SK-N-SH (cell line): ENCODE measurements around the gene R3HDM2. TPM values are rescaled to one million over a fixed set of nuclear protein-coding genes. Genes with fewer than 3 reads are reported as not detected.
"Not testable (repeated sequence)": the region's sequence is repeated elsewhere in the genome, so short reads cannot be mapped to it uniquely, and the experiment has no call there.

ENCODE experiments used
- CTCF ChIA-PET: fragments of 300-600, 350-600 bp; formaldehyde crosslinking; extraction: SDS; loops from one replicate; lab custom pipeline; 2021; lab: Yijun Ruan, JAX
- POLR2A ChIA-PET: fragments of 350-600 bp; sonication (Branson Sonifier 250); formaldehyde crosslinking; extraction: SDS; loops from one replicate; lab custom pipeline; 2020; ENCODE audit warnings: antibody characterized with exemption, inconsistent platforms; lab: Yijun Ruan, JAX
- DNase-seq: peaks from one replicate; pipeline ENCODE4 v3.0.0; 2012
- H2AFZ ChIP-seq: fragments of 200-600 bp; sonication (generic); 2 replicates; pipeline ENCODE4 v1.8.1; 2016; ENCODE audit warnings: antibody characterized with exemption, mild to moderate bottlenecking, low read depth
- H3F3A ChIP-seq: fragments of 200-600 bp; sonication (generic); replicated peaks from 2 replicates; pipeline ENCODE3; 2016; ENCODE audit warnings: antibody characterized with exemption, mild to moderate bottlenecking; ENCODE audit not compliant: insufficient read depth
- H3K27ac ChIP-seq, 2 experiments: fragments of 200-500 bp in 1 of 2; fragments of 200-600 bp in 1 of 2; sonication (Bioruptor generic) in 1 of 2; sonication (generic), shearing (Covaris generic) in 1 of 2; 2 replicates each; pipeline versions ENCODE4 v1.5.1 to v1.6.1; 2014 to 2016; ENCODE audit warnings: low read depth in 2 of 2, inconsistent platforms in 1 of 2, low read length in 1 of 2, mild to moderate bottlenecking in 1 of 2, mixed read lengths in 1 of 2
- H3K27me3 ChIP-seq: fragments of 200-600 bp; sonication (generic), shearing (Covaris generic); 2 replicates; pipeline ENCODE4 v1.6.1; 2016; ENCODE audit warnings: mixed run types; ENCODE audit not compliant: insufficient read depth
- H3K36me3 ChIP-seq, 2 experiments: fragments of 200-500 bp in 1 of 2; fragments of 200-600 bp in 1 of 2; sonication (Bioruptor generic) in 1 of 2; sonication (generic) in 1 of 2; replicated peaks in 1 of 2; 2 replicates each; pipeline versions ENCODE3 to v1.5.1; 2014 to 2016; ENCODE audit warnings: low read length in 1 of 2, mild to moderate bottlenecking in 1 of 2; ENCODE audit not compliant: insufficient read depth in 2 of 2, control insufficient read depth in 1 of 2
- H3K4me1 ChIP-seq, 2 experiments: fragments of 200-500 bp in 1 of 2; fragments of 200-600 bp in 1 of 2; sonication (Bioruptor generic) in 1 of 2; sonication (generic), shearing (Covaris generic) in 1 of 2; 2 replicates each; pipeline versions ENCODE4 v1.5.1 to v1.6.1; 2014 to 2016; ENCODE audit warnings: low read depth in 1 of 2, low read length in 1 of 2, mixed run types in 1 of 2; ENCODE audit not compliant: insufficient read depth in 2 of 2, control insufficient read depth in 1 of 2
- H3K4me2 ChIP-seq: fragments of 200-600 bp; sonication (generic), shearing (Covaris generic); 2 replicates; pipeline ENCODE4 v1.6.1; 2017; ENCODE audit warnings: mixed run types
- H3K4me3 ChIP-seq, 2 experiments: fragments of 200-500 bp in 1 of 2; fragments of 200-600 bp in 1 of 2; sonication (Bioruptor generic) in 1 of 2; sonication (generic), shearing (Covaris generic) in 1 of 2; 2 replicates each; pipeline versions ENCODE4 v1.5.1 to v1.8.1; 2014 to 2016; ENCODE audit warnings: low read depth in 2 of 2, inconsistent platforms in 1 of 2, low read length in 1 of 2, mild to moderate bottlenecking in 1 of 2, mixed read lengths in 1 of 2, moderate library complexity in 1 of 2
- H3K79me2 ChIP-seq: fragments of 200-600 bp; sonication (generic); 2 replicates; pipeline ENCODE4 v1.8.1; 2017; ENCODE audit warnings: mild to moderate bottlenecking; ENCODE audit not compliant: insufficient read depth
- H3K9ac ChIP-seq: fragments of 200-600 bp; sonication (generic); 2 replicates; pipeline ENCODE4 v1.6.1; 2017; ENCODE audit warnings: mixed run types
- H3K9me2 ChIP-seq: fragments of 200-600 bp; sonication (generic); 2 replicates; pipeline ENCODE4 v1.6.1; 2017; ENCODE audit warnings: mixed run types
- H3K9me3 ChIP-seq: fragments of 200-600 bp; sonication (generic); 2 replicates; pipeline ENCODE4 v1.6.1; 2017; ENCODE audit warnings: mixed run types, mild to moderate bottlenecking, moderate library complexity
- H4K20me1 ChIP-seq: fragments of 200-600 bp; sonication (generic); 2 replicates; pipeline ENCODE4 v1.6.1; 2017; ENCODE audit warnings: mild to moderate bottlenecking, mixed run types; ENCODE audit not compliant: insufficient read depth
- EZH2phosphoT487 ChIP-seq: fragments of 200-600 bp; sonication (generic); IDR thresholded peaks from 2 replicates; pipeline ENCODE4 v1.6.1; 2017; ENCODE audit warnings: low read depth, mixed run types, mild to moderate bottlenecking, antibody characterized with exemption, moderate library complexity, borderline replicate concordance
- FOXJ3 ChIP-seq: sonication (generic); formaldehyde crosslinking; IDR thresholded peaks from 2 replicates; pipeline ENCODE4 v1.5.1; 2020; ENCODE audit warnings: mild to moderate bottlenecking, missing genetic modification reagents
- FOXM1 ChIP-seq: IDR thresholded peaks from 2 replicates; pipeline ENCODE4 v1.4.0; 2012; ENCODE audit warnings: low read depth, mild to moderate bottlenecking
- GABPA ChIP-seq: IDR thresholded peaks from 2 replicates; pipeline ENCODE4 v1.4.0; 2012; ENCODE audit warnings: low read depth, mild to moderate bottlenecking
- GATA2 ChIP-seq: sonication (generic); formaldehyde crosslinking; IDR thresholded peaks from 2 replicates; pipeline ENCODE4 v1.5.0; 2020; ENCODE audit warnings: mild to moderate bottlenecking, missing genetic modification reagents
- JUND ChIP-seq: IDR thresholded peaks from 2 replicates; pipeline ENCODE4 v1.4.0; 2012
- MEF2A ChIP-seq: IDR thresholded peaks from 2 replicates; pipeline ENCODE4 v1.4.0; 2012; ENCODE audit warnings: low read depth, borderline replicate concordance
- MXI1 ChIP-seq: IDR thresholded peaks from 2 replicates; pipeline ENCODE4 v1.6.1; 2012; ENCODE audit warnings: mild to moderate bottlenecking, low read depth, low read length, improper control_type of control experiment
- NFIC ChIP-seq: IDR thresholded peaks from 2 replicates; pipeline ENCODE4 v1.4.0; 2012; ENCODE audit warnings: borderline replicate concordance
- NRF1 ChIP-seq: IDR thresholded peaks from 2 replicates; pipeline ENCODE4 v1.6.1; 2012; ENCODE audit warnings: low read depth, mild to moderate bottlenecking, low read length
- RFX5 ChIP-seq: IDR thresholded peaks from 2 replicates; pipeline ENCODE4 v1.6.1; 2012; ENCODE audit warnings: mild to moderate bottlenecking, improper control_type of control experiment, low read length
- SIN3A ChIP-seq: IDR thresholded peaks from 2 replicates; pipeline ENCODE4 v1.6.1; 2012; ENCODE audit warnings: low read depth, mild to moderate bottlenecking, low read length, moderate library complexity, borderline replicate concordance
- TAF1 ChIP-seq: IDR thresholded peaks from 2 replicates; pipeline ENCODE4 v1.6.1; 2012; ENCODE audit warnings: low read depth, mild to moderate bottlenecking, low read length, moderate library complexity, borderline replicate concordance
- TCF12 ChIP-seq: IDR thresholded peaks from 2 replicates; pipeline ENCODE4 v1.4.0; 2012
- YY1 ChIP-seq: IDR thresholded peaks from 2 replicates; pipeline ENCODE4 v1.4.0; 2012; ENCODE audit warnings: low read depth, mild to moderate bottlenecking
- ZBTB33 ChIP-seq: IDR thresholded peaks from 2 replicates; pipeline ENCODE4 v1.4.0; 2012; ENCODE audit warnings: low read depth, borderline replicate concordance
- WGBS: methylation state at CpG from one replicate; pipeline ENCODE4 v1.1.6; 2017; ENCODE audit warnings: low lambda C conversion rate; 5-methylcytosine and 5-hydroxymethylcytosine counted together
- polyA plus RNA-seq, 3 experiments: library from polyadenylated mRNA; depleted of rRNA; stranded (reverse); fragments of >200 nt; gene quantifications; 2 replicates each; pipeline ENCODE4 v1.2.3, GENCODE V29; 2012
- TF ChIP-seq, protein P1 (sequence below): fragments of 150-350 bp; IDR thresholded peaks from 2 replicates; pipeline ENCODE4 v1.6.1; 2017; ENCODE audit warnings: antibody characterized with exemption, low read length, low read depth, borderline replicate concordance
- TF ChIP-seq, protein P2 (sequence below): IDR thresholded peaks from 2 replicates; pipeline ENCODE4; 2012

The R3HDM2 gene
- polyA plus RNA-seq, 1 of the 3 experiments (the other 2 are of a cell fraction): 23.1 TPM

DNA sequence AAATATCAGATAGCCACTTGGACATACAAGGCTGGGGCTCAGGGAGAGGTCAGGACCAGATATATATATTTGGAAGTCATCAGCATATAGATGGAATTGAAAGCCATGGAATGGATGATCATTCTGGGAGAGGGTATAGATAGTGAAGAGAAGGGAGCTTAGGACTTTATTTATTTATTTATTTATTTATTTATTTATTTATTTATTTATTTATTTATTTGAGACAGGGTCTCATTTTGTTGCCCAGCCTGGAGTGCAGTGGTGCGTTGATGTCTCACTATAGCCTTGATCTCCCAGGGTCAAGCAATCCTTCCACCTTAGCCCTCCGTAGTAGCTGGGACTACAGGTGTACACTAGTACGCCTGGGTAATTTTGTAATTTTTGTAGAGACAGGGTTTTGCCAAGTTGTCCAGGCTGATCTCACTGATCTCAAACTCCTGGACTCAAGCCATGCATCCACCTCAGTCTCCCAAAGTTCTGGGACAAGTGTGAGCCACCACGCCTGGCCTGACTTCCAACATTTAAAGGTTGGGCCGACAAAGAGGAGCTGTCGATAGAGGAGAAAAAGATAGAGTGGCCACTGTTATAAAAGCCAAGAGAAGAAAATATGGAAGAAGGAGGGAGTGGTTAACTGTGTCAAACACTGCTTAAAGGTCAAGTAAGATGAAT is 15.6 kb upstream of the R3HDM2 start:
- H3K36me3 ChIP-seq: no peaks in the 10 kb centered on the region
- H2AFZ ChIP-seq: no peak overlapping the region
- POLR2A ChIA-PET: no interaction called here
- CTCF ChIA-PET: interaction anchor here (1.0 to 2.4 kb wide), 4 partner anchors 10 to 233 kb away, joined by 4 to 10 read pairs (median 4); partner anchors contain the start of gene GLI1
- no peak overlapping the region for H3K9ac ChIP-seq
- no peaks in the 10 kb centered on the region for H4K20me1 ChIP-seq
- WGBS: 95% methylated on average over 6 of the region's 6 CpGs
- no peaks in the 10 kb centered on the region for H3K9me2 ChIP-seq
- H3K4me1 ChIP-seq: no peaks in the 10 kb centered on the region; a peak in 1 of 4 replicates
- H3K9me3 ChIP-seq: no peaks in the 10 kb centered on the region
- no peak overlapping the region for H3K27ac ChIP-seq
- no peaks in the 10 kb centered on the region for H3K79me2 ChIP-seq
- no peaks in the 10 kb centered on the region for H3F3A ChIP-seq
- no peak for DNase-seq
- H3K4me2 ChIP-seq: no peak overlapping the region
- no peak for TF ChIP-seq GABPA
- H3K27me3 ChIP-seq: no peaks in the 10 kb centered on the region
- H3K4me3 ChIP-seq: no peak overlapping the region

- Histone ChIP-seq H3F3A (no peaks in the 10 kb centered on the region), H3K27me3 (no peaks in the 10 kb centered on the region)
- CTCF ChIA-PET: interaction anchor here (1.2 to 6.2 kb wide), 4 partner anchors 9 to 137 kb away, joined by 3 to 49 read pairs (median 6); partner anchors contain the start of genes GLI1 and INHBE
- POLR2A ChIA-PET: no interaction called here
- TF ChIP-seq YY1: no peak
- no peak for TF ChIP-seq JUND
- no peak for TF ChIP-seq SIN3A
- TF ChIP-seq TAF1: no peak
- TF ChIP-seq, protein P1, sequence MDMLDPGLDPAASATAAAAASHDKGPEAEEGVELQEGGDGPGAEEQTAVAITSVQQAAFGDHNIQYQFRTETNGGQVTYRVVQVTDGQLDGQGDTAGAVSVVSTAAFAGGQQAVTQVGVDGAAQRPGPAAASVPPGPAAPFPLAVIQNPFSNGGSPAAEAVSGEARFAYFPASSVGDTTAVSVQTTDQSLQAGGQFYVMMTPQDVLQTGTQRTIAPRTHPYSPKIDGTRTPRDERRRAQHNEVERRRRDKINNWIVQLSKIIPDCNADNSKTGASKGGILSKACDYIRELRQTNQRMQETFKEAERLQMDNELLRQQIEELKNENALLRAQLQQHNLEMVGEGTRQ: no peak
- no peak for TF ChIP-seq ZBTB33
- TF ChIP-seq GATA2 (CRISPR knock-in tag): no peak
- no peak for TF ChIP-seq NRF1
- TF ChIP-seq GABPA: no peak
- no peak for TF ChIP-seq FOXJ3 (CRISPR knock-in tag)
- no peak for TF ChIP-seq NFIC
- TF ChIP-seq FOXM1: no peak
- TF ChIP-seq TCF12: no peak
- TF ChIP-seq RFX5: no peak
- TF ChIP-seq MEF2A: no peak
- TF ChIP-seq MXI1: no peak
- TF ChIP-seq, protein P2, sequence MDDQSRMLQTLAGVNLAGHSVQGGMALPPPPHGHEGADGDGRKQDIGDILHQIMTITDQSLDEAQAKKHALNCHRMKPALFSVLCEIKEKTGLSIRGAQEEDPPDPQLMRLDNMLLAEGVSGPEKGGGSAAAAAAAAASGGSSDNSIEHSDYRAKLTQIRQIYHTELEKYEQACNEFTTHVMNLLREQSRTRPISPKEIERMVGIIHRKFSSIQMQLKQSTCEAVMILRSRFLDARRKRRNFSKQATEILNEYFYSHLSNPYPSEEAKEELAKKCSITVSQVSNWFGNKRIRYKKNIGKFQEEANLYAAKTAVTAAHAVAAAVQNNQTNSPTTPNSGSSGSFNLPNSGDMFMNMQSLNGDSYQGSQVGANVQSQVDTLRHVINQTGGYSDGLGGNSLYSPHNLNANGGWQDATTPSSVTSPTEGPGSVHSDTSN: no peak
- no peak for TF ChIP-seq EZH2phosphoT487
- TF ChIP-seq, all 33 proteins: peak for 0
- Histone ChIP-seq H3K9ac (no peak overlapping the region), H3K4me2 (no peak overlapping the region), H3K4me3 (no peak overlapping the region), H3K36me3 (no peaks in the 10 kb centered on the region), H3K79me2 (no peaks in the 10 kb centered on the region), H3K27ac (no peak overlapping the region), H3K9me3 (no peaks in the 10 kb centered on the region), H2AFZ (peak overlapping the region; percentile 5; the same call in 1 of the 2 replicates), H4K20me1 (no peaks in the 10 kb centered on the region), H3K4me1 (no peaks in the 10 kb centered on the region), H3K9me2 (no peaks in the 10 kb centered on the region)
- DNase-seq: no peak
- 78% methylated on average over 5 of the region's 5 CpGs for WGBS
These were observed 13.9 kb upstream of the R3HDM2 start for GRCh38 chr12:57444744-57445143.

- POLR2A ChIA-PET: not testable (repeated sequence)
- CTCF ChIA-PET: interaction anchor here (0.8 to 6.2 kb wide), 6 partner anchors 10 to 181 kb away, joined by 3 to 49 read pairs (median 4); partner anchors contain the start of genes GLI1 and INHBE
These were observed 13.5 kb upstream of the R3HDM2 start for GRCh38 chr12:57444337-57444736.

More at GRCh38 chr12:57444337-57444736, 13.5 kb upstream of the R3HDM2 start:
- H3K27ac ChIP-seq, H3K9me3 ChIP-seq, DNase-seq, H3K4me1 ChIP-seq, H3K4me3 ChIP-seq, H3K9me2 ChIP-seq, H3K27me3 ChIP-seq, H3K79me2 ChIP-seq, H3F3A ChIP-seq, H3K4me2 ChIP-seq, H3K36me3 ChIP-seq, H3K9ac ChIP-seq, H4K20me1 ChIP-seq, H2AFZ ChIP-seq: not testable (repeated sequence)
- WGBS: 71% methylated on average over 6 of the region's 6 CpGs
